ENCODE results near the gene HLA-DOB.

DNA sequence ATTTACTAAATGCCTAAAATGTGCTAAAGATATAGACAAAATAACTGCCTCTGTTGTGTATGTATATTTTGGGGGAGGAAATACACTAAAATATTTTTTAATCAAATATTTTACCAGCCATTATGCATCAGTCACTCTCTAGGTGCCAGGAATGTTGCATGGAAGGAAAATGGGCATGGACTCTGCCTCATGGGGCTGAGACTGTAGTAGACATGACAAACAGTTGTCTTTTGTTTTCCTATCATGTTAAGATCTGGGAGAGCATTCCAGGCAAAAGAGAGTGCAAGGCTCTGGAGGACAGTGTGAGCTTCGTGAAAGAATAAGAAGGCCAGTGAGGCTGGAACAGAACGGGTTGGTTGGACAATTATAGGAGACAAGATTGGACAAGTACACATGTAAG is 26.5 kb downstream of the HLA-DOB start:
- TF ChIP-seq, protein P1, sequence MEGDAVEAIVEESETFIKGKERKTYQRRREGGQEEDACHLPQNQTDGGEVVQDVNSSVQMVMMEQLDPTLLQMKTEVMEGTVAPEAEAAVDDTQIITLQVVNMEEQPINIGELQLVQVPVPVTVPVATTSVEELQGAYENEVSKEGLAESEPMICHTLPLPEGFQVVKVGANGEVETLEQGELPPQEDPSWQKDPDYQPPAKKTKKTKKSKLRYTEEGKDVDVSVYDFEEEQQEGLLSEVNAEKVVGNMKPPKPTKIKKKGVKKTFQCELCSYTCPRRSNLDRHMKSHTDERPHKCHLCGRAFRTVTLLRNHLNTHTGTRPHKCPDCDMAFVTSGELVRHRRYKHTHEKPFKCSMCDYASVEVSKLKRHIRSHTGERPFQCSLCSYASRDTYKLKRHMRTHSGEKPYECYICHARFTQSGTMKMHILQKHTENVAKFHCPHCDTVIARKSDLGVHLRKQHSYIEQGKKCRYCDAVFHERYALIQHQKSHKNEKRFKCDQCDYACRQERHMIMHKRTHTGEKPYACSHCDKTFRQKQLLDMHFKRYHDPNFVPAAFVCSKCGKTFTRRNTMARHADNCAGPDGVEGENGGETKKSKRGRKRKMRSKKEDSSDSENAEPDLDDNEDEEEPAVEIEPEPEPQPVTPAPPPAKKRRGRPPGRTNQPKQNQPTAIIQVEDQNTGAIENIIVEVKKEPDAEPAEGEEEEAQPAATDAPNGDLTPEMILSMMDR (IDR thresholded peaks at IDR 0.05), result no peak
- no peak for TF ChIP-seq POLR2A (IDR thresholded peaks at IDR 0.05)
